OCI-LY7 (cell line): ENCODE measurements around the gene DNM3. TPM values are rescaled to one million over a fixed set of nuclear protein-coding genes. Genes with fewer than 3 reads are reported as not detected.

Source experiments
- BruUV-seq: library from RNA; stranded (reverse); fragments of 400-500 nt; replicated peaks from 2 replicates; lab custom pipeline; 2021; lab: Mats Ljungman, UMichigan
- CTCF ChIA-PET: fragments of 300-600 bp; sonication (Branson Sonifier 250); formaldehyde crosslinking; loops from one replicate; lab custom pipeline; 2022; ENCODE audit warnings: antibody characterized with exemption; ENCODE audit not compliant: unreplicated experiment; lab: Charles Lee
- POLR2A ChIA-PET: fragments of 300-600 bp; sonication (Branson Sonifier 250); formaldehyde crosslinking; loops from one replicate; lab custom pipeline; 2022; ENCODE audit warnings: antibody characterized with exemption; lab: Charles Lee
- DNase-seq: peaks from one replicate; pipeline ENCODE4 v3.0.0-alpha.2; 2015; ENCODE audit warnings: low spot score
- H2AFZ ChIP-seq: fragments of 200-600 bp; sonication (generic), shearing (Covaris generic); 2 replicates; pipeline ENCODE4 v1.6.1; 2014; ENCODE audit warnings: mild to moderate bottlenecking, antibody characterized with exemption, low read length, moderate library complexity
- H3K27ac ChIP-seq: fragments of 200-600 bp; sonication (generic); 2 replicates; pipeline ENCODE4 v1.5.1; 2014; ENCODE audit warnings: mixed run types, low read depth, mild to moderate bottlenecking, moderate library complexity, low read length, inconsistent platforms; ENCODE audit not compliant: poor library complexity, severe bottlenecking
- H3K36me3 ChIP-seq: fragments of 200-600 bp; sonication (generic); 2 replicates; pipeline ENCODE4 v1.6.1; 2014; ENCODE audit warnings: mild to moderate bottlenecking, antibody characterized with exemption, low read length, moderate library complexity, mixed read lengths; ENCODE audit not compliant: insufficient read depth
- H3K4me1 ChIP-seq: fragments of 200-600 bp; sonication (generic); 2 replicates; pipeline ENCODE4 v1.5.1; 2014; ENCODE audit warnings: mild to moderate bottlenecking, low read length; ENCODE audit not compliant: insufficient read depth, poor library complexity, severe bottlenecking
- H3K4me2 ChIP-seq: fragments of 200-600 bp; sonication (generic); 2 replicates; pipeline ENCODE4 v1.6.1; 2014; ENCODE audit warnings: mild to moderate bottlenecking, low read length
- H3K4me3 ChIP-seq: fragments of 200-600 bp; sonication (generic); 2 replicates; pipeline ENCODE4 v1.5.1; 2014; ENCODE audit warnings: mild to moderate bottlenecking, low read depth, low read length; ENCODE audit not compliant: poor library complexity, severe bottlenecking
- H3K79me2 ChIP-seq: fragments of 200-600 bp; sonication (generic); 2 replicates; pipeline ENCODE4 v1.6.1; 2016; ENCODE audit warnings: low read depth, mild to moderate bottlenecking, low read length, moderate library complexity, mixed read lengths; ENCODE audit not compliant: insufficient read depth
- H3K9me2 ChIP-seq: fragments of 200-600 bp; sonication (generic); 2 replicates; pipeline ENCODE4 v1.6.1; 2016; ENCODE audit warnings: mild to moderate bottlenecking, low read length, mixed read lengths; ENCODE audit not compliant: insufficient read depth
- H3K9me3 ChIP-seq: fragments of 200-600 bp; sonication (generic); 2 replicates; pipeline ENCODE4 v1.6.1; 2014; ENCODE audit warnings: mild to moderate bottlenecking, mixed run types, low read length, mixed read lengths
- H4K20me1 ChIP-seq: fragments of 200-600 bp; sonication (generic); 2 replicates; pipeline ENCODE4 v1.6.1; 2014; ENCODE audit warnings: mild to moderate bottlenecking, antibody characterized with exemption, low read length, moderate library complexity, mixed read lengths; ENCODE audit not compliant: insufficient read depth
- CTCF ChIP-seq: fragments of 200-600 bp; sonication (generic); conservative IDR thresholded peaks from 2 replicates; pipeline ENCODE4 v1.5.1; 2014; ENCODE audit warnings: mild to moderate bottlenecking, antibody characterized with exemption, low read length, moderate library complexity, mixed read lengths
- EZH2phosphoT487 ChIP-seq: fragments of 200-600 bp; sonication (generic); IDR thresholded peaks from 2 replicates; pipeline ENCODE4 v1.6.1; 2018; ENCODE audit warnings: low read depth, borderline replicate concordance, mild to moderate bottlenecking, mixed run types, antibody characterized with exemption, low read length, moderate library complexity, mixed read lengths
- intact Hi-C: fragments of 100-400 bp; cut with micrococcal nuclease; formaldehyde crosslinking; loops from one replicate; pipeline ENCODE4 v1.10.0; 2022; ENCODE audit not compliant: unreplicated experiment
- total RNA-seq, 2 experiments: library from RNA; depleted of rRNA in 1 of 2; stranded (reverse); fragments of >200 nt in 1 of 2; shearing (Covaris generic) in 1 of 2; gene quantifications; 2 replicates each; pipeline ENCODE4 v1.2.3, GENCODE V29; 2014 to 2022

Gene DNM3
- total RNA-seq, 2 experiments from 2014 or later = 0.47 to 0.61 TPM

GRCh38 chr1:172135076-172135672 lies 293.9 kb downstream of the DNM3 start:
- H3K79me2 ChIP-seq = no peaks in the 10 kb centered on the region
- peak; percentile 43 for DNase-seq
- H3K9me3 ChIP-seq = no peaks in the 10 kb centered on the region
- H3K36me3 ChIP-seq = no peaks in the 10 kb centered on the region
- intact Hi-C loops = loop anchor here (2.0 kb wide), 1 partner anchor 264 kb away; no protein-coding TSS in a partner anchor
- no peak overlapping the region for H2AFZ ChIP-seq
- POLR2A ChIA-PET = interaction anchor here (0.7 kb wide), 1 partner anchor 344 kb away, joined by 3 read pairs; no protein-coding TSS in a partner anchor
- peak; percentile 76 for TF ChIP-seq CTCF
- TF ChIP-seq EZH2phosphoT487 = no peak
- H3K4me1 ChIP-seq = no peaks in the 10 kb centered on the region
- H3K27ac ChIP-seq = no peak overlapping the region
- CTCF ChIA-PET = no interaction called here
- no peaks in the 10 kb centered on the region for H4K20me1 ChIP-seq
- no peak overlapping the region for H3K4me2 ChIP-seq
- H3K4me3 ChIP-seq = no peak overlapping the region
- no peaks in the 10 kb centered on the region for H3K9me2 ChIP-seq
- BruUV-seq = no TSS peak

GRCh38 chr1:172135978-172136610 lies 294.8 kb downstream of the DNM3 start:
- no peak for DNase-seq
- Histone ChIP-seq H3K4me1 (no peaks in the 10 kb centered on the region), H3K4me2 (no peak overlapping the region), H2AFZ (no peak overlapping the region), H3K9me2 (no peaks in the 10 kb centered on the region), H4K20me1 (no peaks in the 10 kb centered on the region), H3K79me2 (no peaks in the 10 kb centered on the region), H3K4me3 (no peak overlapping the region), H3K9me3 (no peaks in the 10 kb centered on the region), H3K27ac (no peak overlapping the region), H3K36me3 (no peaks in the 10 kb centered on the region)
- CTCF ChIA-PET = no interaction called here
- TF ChIP-seq CTCF = no peak
- POLR2A ChIA-PET = no interaction called here
- BruUV-seq = no TSS peak
- intact Hi-C loops = loop anchor here (2.0 kb wide), 1 partner anchor 263 kb away; no protein-coding TSS in a partner anchor

- intact Hi-C loops = no loop called here
- H3K4me1 ChIP-seq = no peaks in the 10 kb centered on the region
- no peaks in the 10 kb centered on the region for H3K9me2 ChIP-seq
- no peak for DNase-seq
- H4K20me1 ChIP-seq = no peaks in the 10 kb centered on the region
- TF ChIP-seq EZH2phosphoT487 = no peak
- no peak for TF ChIP-seq CTCF
- ChIA-PET POLR2A (interaction anchor here (0.9 kb wide), 1 partner anchor 263 kb away, joined by 3 read pairs; no protein-coding TSS in a partner anchor), CTCF (no interaction called here)
- H3K4me2 ChIP-seq = no peak overlapping the region
- H3K27ac ChIP-seq = no peak overlapping the region
- no TSS peak for BruUV-seq
- no peak overlapping the region for H3K4me3 ChIP-seq
- no peaks in the 10 kb centered on the region for H3K36me3 ChIP-seq
- H3K9me3 ChIP-seq = no peaks in the 10 kb centered on the region
- no peaks in the 10 kb centered on the region for H3K79me2 ChIP-seq
- H2AFZ ChIP-seq = no peak overlapping the region
Measured at GRCh38 chr1:172136925-172137324, 295.6 kb downstream of the DNM3 start.
